Panc1 (cell line): ENCODE results near the gene PCGF3.

Experiments
- CTCF ChIP-seq: fragments of 450-650 bp; IDR thresholded peaks from 2 replicates; pipeline ENCODE4 v1.5.1; 2017; ENCODE audit warnings: mild to moderate bottlenecking
- POLR2AphosphoS5 ChIP-seq: IDR thresholded peaks from 2 replicates; pipeline ENCODE4 v1.6.1; 2012; ENCODE audit warnings: mild to moderate bottlenecking, low read depth, low read length, moderate library complexity

GRCh38 chr4:794900-795725 lies 89.5 kb downstream of the PCGF3 start:
- TF ChIP-seq CTCF (no peak), POLR2AphosphoS5 (no peak)
